GM18858 (cell line): ENCODE results near the gene TANC2.

Experiments used
- ATAC-seq: cut with Tn5 transposase; IDR thresholded peaks from one replicate; pipeline ENCODE4 v1.9.1; 2021; ENCODE audit not compliant: unreplicated experiment

TANC2 gene

DNA sequence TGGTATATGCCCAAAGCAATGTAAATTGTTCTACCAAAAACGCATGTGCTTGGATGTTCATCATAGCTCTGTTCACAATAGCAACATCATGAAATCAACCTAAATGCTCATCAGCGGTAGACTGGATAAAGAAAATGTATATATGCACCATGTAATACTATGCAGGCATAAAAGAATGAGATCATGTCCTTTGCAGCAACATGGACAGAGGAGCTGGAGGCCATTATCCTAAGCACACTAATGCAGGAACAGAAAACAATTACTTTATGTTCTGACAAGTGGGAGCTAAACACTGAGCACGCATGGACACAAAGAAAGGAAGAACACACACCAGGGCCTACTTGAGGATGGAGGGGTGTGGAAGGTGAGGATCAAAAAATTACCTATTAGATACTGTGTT lies 33.7 kb downstream of the TANC2 start:
- ATAC-seq: no peak

DNA sequence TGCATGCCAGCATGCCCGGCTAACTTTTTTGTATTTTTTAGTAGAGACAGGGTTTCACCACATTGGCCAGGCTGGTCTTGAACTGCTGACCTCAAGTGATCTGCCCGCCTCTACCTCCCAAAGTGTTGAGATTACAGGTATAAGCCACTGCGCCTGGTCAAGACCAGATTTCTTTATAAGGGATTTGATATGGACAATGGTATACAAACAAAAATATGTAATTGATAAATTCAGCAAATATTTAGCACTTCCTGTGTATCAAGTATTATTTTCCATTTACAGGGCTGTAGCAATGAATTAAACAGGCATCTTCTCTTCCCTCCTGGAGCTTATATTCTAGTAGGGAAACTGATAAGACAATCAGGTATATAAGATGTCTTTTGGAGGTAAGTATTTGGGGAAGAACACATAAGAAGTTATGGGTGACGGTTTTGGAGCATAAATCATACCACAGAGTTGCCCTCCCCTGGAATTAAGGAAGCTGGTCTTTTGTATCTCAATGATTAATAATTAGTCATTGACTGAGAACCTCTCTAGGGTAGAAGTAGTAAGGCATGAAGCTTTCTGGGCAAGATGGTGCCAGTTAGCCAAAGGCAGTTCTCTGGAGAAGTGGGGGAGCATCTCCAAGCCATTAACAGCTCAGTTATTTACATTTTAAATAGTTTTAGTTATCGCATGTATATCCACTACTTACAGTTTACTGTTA lies 35.8 kb downstream of the TANC2 start:
- no peak for ATAC-seq

DNA sequence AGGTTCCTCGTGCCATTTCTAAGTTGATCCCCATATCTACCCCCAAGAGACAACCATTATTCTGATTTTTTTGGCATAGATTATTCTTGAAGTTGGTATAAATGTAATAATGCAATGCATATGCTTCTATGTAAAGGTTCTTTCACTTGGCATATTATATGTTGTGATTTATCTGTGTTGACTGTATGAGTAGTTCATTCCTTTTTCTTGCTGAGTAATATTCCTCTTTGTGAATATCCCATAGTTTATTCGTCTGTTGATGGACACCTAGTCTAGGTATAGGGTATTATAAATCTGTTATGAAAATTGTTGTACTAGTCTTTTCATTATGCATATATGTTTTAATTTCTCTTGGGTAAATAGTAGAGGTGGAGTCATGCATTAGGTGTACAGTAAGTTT lies 36.6 kb downstream of the TANC2 start:
- no peak for ATAC-seq

DNA sequence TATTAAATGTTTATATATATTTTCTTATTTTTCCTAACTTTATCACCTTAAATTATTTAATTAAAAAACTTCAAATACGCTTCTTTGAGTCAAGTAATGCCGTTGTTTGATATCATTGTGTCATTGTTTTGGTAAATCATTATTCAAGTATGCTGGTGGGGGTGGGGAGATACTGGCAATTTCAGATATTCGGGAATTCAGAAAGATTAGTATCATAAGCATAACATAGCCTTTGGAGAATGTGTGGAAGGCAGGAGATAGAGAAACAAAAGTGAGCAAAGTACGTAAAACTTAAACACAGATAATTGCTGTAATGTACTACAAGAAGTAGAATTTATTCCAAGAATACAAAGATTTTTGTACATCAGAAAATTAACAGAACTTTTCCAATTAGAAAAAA lies 49.8 kb downstream of the TANC2 start:
- no peak for ATAC-seq
